C4-2B (cell line): ENCODE results near the gene ALS2CL.

Experiments used
- H3K27ac ChIP-seq: fragments of 450-650 bp; 2 replicates; pipeline ENCODE4 v1.5.1; 2017
- ZFX ChIP-seq: fragments of 450-650 bp; IDR thresholded peaks from 2 replicates; pipeline ENCODE4 v1.6.1; 2017
- TF ChIP-seq, protein P1 (sequence below): fragments of 450-650 bp; conservative IDR thresholded peaks from 2 replicates; pipeline ENCODE4 v1.5.1; 2017; ENCODE audit warnings: mild to moderate bottlenecking

Gene ALS2CL

DNA sequence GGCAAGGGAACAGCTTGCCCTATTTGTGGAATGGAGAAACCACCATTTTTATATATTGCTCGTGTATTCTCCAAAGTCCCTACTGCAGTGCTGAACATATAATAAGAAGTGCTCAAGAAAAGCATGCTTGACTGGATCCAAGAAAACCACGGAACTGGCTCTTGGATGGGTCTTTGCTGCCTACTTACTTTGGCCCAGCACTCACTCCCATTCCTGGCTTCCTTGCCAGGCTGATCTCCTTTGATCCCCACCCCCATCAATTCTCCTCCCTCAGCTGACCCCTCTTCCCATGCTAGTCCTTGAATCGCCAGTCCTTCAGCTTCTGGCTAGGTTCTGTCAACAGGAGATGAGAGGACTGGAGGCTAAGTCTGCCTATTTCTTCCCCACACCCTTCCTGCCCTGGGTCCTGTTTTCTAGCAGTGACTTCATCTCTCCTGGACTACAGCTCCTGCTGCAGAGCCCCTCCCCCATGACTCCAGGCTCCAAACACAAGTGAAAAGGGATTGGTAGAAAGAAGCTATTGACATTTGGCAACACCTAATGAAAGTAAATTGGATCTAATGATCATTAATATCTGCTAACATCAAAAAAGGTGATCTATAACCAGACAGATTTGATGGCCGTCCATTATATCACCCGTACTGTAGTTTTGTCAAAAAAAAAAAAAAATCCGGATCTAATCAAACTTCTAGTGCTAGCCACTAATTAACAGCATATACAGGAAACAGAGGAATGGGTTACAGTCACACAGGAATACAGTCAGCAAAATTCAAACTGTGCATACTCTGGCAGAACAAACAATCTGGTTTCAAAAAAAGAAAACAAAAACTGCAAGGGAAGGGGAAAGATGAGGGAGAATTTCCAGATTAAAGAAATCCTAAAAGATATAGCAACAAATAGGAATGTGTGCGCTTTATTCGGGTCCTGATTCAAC lies 73.4 kb downstream of the ALS2CL start:
- H3K27ac ChIP-seq: no peak overlapping the region
- no peak for TF ChIP-seq ZFX
- TF ChIP-seq, protein P1, sequence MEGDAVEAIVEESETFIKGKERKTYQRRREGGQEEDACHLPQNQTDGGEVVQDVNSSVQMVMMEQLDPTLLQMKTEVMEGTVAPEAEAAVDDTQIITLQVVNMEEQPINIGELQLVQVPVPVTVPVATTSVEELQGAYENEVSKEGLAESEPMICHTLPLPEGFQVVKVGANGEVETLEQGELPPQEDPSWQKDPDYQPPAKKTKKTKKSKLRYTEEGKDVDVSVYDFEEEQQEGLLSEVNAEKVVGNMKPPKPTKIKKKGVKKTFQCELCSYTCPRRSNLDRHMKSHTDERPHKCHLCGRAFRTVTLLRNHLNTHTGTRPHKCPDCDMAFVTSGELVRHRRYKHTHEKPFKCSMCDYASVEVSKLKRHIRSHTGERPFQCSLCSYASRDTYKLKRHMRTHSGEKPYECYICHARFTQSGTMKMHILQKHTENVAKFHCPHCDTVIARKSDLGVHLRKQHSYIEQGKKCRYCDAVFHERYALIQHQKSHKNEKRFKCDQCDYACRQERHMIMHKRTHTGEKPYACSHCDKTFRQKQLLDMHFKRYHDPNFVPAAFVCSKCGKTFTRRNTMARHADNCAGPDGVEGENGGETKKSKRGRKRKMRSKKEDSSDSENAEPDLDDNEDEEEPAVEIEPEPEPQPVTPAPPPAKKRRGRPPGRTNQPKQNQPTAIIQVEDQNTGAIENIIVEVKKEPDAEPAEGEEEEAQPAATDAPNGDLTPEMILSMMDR: no peak
